Dermis blood vessel endothelial cell (primary cell): ENCODE measurements around the gene C11orf58. TPM values are rescaled to one million over a fixed set of nuclear protein-coding genes. Genes with fewer than 3 reads are reported as not detected.
A peak's percentile ranks its signal among the peaks of the same experiment; 100 is the strongest.

Experiments
- DNase-seq: peaks from one replicate; pipeline ENCODE4 v3.0.0; 2010
- total RNA-seq: library from RNA; depleted of rRNA; stranded (reverse); fragments of >200 nt; gene quantifications from 2 replicates; pipeline ENCODE4 v1.2.3, GENCODE V29; 2014

The C11orf58 gene
- 210 and 259 TPM in 2 replicates for total RNA-seq

DNA sequence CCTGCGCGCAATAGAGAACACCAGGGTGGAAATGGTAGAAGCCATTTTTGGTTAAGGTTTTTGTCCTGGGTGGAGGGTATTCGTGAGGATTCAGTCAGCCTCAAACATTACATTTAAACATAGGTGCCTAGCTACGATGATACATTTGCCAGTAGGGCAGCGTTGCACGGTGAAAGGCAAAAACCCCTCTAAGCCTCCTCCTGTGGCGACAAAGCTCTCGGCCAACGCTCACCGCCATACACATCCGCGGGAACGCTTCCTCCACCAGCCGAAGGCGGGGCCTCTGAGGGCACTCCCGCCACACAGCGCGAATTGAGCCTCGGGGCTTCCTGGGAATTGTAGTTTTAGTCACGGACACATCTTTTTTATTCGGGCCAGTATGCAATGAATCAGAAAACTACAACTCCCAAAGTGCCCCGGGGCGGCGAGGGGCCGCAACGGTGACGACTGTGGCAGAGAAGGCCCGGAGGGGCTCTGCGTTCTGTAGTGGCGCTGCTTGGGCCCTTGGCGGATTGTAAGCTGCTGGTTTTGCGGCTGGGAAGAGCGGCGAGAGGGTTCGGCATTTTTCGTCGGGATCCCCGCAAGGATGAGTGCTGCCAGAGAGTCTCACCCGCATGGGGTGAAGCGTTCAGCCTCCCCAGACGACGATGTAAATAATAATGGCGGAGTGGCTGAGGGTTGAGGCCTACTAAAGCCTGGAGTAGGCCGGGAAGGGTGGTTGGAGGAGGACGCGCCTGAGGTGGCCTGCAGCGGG lies at the start of gene C11orf58:
TSS of gene C11orf58 (plus strand) at position 455 of the 754 bp plus-strand sequence. CDS start at position 587, 132 bp downstream.
- peak; percentile 98 for DNase-seq

DNA sequence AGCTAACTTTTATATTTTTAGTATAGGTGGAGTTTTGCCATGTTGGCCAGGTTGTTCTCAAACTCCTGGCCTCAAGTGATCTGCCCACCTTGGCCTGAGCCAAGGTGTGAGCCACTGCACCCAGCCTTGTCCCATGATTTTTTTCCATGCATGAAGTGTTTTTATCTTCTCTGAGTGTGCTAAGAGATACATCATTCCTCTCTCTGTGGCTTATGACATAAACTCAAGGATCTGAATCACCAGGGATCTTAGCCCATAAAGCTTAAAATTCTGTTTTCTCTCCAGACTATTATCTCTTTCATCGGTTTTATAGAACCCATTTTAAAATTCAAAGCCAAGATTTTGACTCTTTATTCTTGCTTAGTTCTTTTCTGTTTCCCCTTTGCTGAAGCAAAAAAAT lies 48.4 kb upstream of the C11orf58 start:
- DNase-seq, result no peak

DNA sequence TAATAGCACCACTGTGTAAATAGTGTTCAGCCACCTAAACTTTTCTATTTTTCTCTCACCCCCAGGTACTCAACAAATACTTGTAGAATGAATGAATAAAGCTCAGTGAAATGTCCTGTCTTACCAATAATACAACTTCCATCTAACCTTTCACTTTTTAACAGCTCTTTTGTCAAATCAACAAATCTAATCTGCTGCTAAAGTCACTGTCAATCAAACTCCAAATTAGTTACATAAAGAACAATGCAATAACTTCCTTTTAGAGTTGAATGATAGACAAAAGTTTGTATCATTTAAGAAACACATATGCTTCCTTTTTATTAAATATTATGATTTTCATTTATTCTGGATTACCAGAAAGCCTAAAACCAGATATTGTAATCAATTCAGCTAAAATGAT lies 34.7 kb upstream of the C11orf58 start:
- DNase-seq, result no peak

DNA sequence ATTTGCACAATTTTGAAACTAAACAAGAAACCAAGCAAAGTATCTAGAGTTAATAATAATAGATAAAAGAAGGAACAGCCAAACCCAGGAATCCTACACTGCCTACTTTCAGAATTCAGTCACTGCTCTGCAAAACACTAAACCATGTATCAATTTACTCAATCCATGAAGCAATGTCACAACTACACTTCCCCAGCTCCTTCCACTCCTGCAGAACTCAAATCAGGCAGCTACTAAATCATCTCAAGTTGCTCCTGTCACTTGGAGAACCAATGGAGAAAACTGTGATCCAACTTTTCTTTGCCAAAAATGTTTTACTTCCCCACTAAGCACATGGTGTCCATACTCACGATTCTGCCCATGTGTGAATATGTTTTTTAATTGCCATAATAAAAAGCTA lies 24.9 kb upstream of the C11orf58 start:
- no peak for DNase-seq

DNA sequence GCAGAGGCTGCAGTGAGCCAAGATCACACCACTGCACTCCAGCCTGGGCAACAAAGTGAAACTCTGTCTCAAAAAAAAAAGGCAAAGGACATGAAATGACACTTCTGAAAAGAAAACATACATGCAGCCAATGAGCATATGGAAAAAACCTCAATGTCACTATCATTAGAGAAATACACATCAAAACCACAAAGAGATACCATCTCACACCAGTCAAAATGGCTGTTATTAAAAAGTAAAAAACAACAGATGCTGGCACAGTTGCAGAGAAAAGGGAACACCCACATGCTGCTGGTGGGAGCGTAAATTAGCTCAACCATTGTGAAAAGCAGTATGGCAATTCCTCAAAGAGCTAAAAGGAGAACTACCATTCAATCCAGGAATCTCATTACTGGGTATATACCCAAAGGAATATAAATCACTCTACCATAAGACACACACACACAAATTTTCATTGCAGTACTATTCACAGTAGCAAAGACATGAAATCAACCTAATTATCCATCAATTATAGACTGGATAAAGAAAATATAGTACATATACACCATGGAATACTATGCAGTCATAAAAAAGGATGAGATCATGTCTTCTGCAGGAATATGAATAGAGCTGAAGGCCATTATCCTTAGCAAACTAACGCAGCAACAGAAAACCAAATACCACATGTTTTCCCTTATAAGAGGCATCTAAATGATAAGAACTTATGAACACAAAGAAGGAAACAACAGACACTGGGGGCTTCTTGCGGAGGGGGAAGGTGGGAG lies 15.7 kb upstream of the C11orf58 start:
- no peak for DNase-seq

DNA sequence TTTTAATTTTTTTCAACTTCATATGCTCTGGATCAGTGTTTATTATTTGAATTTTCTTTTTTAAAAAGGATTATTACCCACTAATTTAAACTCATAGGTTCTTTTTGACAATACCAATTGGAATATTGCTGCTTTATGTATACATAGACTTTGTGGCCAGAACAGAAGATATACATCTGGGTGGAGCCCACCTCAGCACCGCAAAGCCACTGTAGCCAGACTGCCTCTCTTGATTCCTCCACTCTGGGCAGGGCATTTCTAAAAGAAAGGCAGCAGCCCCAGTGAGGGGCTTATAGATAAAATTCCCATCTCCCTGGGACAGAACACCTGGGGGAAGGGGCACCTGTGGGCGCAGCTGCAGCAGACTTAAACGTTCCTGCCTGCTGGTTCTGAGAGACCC lies 10.6 kb upstream of the C11orf58 start:
- DNase-seq, result no peak

DNA sequence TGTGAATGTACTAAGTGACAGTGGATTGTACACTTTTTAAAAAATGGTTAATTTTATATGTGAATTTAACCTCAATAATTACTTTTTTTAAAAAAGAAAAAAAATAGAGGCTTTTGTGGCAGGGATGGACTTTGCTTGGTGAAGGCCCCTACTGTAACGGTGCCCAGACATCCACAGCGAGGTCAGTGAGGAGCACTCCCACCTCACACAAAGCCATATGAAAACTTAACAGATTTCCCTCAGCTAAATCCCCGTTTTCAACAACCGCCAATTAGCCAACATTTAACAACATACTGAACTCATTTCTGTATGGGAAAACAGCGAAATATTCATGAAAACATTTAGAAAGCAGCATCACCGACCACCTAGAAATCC lies 642 bp upstream of the C11orf58 start:
- DNase-seq, result no peak

DNA sequence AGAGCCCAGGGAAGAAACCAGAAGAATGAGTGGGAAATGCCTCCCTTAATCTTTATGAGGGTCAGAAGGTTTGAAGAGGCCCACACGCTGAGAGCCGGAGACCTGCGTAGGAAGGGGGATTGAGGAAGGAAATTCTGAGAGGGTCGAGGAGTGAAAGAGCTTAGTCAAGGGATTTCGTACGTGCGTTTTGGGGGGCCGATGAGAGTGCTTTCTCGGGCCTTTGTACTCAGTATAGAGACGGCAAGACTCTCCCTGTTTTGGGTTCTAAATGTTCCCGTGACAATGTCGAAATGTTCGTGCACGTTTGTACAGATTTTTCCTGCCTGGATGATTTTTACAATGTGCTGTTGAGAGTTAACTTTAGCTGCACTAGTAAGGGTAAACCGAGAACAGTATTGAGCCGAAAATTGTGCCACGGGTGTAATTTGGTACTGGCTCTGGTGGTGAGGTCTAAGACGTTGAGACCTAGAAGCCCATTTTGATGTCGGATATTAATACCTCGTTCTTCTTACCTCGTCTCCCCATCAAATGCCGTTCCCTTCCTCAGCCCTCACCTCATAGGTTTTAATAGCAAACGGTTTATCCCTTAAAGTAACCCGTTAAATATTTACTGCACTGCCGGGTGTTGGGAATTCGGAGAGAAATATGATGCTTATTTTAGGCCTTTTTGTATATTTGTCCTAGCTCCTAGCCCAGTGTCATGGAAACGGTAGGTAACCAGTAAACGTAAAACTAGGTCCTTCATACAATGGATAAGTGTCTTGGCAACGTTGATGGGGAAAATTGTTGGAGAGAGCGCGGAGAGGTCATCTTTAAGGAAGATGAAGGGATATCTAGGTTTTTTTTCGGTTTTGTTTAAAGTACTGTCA lies 734 bp downstream of the C11orf58 start:
- DNase-seq, result peak; percentile 59

DNA sequence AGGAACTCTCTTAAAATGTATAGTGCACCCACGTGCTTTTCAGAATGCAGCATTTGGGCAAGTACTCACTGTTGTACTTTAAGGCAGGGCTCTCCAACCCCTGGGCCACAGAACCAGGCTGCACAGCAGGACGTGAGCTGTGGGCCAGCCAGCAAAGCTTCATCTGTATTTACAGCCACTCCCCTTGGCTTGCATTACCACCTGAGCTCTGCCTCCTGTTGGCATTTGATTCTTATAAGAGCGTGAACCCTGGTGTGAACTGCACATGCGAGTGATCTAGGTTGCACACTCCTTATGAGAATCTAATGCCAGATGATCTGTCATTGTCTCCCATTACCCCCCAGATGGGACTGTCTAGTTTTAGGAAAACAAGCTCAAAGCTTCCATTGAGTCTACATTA lies 3.0 kb downstream of the C11orf58 start:
- DNase-seq, result no peak

DNA sequence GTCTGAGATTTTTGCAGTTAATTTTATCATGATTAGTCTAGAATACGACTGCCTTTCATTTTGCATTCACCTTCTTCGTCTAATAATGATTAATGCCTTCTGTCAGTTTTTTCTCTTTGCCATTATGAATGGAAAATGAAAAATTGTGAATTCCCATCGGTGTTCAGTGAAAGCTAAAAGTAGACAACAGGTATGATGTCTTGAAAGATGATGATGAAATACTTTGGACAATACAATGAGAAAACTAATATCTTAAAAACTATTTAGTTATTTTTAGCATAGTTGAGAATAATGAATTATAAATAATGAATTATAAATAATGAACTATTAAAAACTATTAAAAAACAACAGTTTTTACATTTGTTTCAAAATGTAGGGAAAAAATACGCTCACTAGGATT lies 5.0 kb downstream of the C11orf58 start:
- DNase-seq, result no peak

DNA sequence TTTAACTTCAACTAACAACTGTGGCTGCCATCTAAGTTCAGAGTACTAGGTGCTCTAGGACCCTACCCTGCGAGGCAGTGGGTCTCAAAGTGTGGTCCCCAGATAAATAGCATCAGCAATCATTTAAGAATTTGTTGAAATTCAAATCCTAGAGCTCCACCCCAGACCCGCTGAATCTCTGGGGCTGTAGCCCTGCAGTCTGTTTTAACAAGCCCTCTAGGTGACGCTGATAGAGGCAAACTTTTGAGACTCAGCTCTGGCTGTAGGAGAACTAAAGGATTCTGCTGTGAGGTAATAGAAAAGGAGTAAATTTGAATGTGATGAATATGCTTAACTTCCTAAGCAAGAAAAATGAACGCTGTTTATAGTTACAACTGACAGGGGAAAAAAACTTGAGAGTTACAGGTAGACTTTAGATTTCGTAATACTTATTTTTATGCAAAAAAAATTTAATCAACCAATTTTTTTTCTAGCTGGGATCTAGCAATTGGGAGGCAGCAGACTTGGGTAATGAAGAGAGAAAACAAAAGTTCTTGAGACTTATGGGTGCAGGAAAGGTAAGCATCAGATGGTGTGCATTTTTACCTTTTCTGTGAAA lies 5.8 kb downstream of the C11orf58 start:
- no peak for DNase-seq

DNA sequence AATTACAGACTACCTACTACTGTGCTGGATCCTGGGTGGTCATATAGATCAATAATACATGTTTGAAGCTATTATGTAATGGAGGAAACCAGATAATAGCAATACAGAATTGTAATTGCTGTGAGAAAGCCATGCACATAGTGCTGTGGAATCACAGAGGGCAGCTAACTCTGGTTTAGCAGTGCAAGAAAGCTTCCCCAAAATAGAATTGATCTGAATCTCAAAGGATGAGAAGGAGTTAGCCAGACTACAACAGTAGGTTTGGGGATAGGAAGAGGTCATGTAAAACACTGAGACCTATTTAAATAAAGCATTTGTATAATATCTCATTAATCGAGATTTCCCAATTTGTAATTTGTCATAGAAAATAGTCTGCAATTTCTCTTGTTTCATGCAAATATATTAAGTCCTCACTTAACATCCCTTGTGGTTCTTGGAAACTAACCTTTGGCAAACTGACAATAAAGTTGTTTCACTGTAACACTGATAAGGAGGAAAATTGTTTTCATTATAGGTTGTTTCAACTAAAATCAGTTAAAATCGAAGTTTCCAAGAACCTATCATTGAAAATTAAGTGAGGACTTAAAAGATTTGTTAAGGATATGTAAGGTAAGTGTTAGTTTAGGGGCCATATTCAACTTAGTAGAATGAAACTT lies 7.6 kb downstream of the C11orf58 start:
- DNase-seq, result no peak

DNA sequence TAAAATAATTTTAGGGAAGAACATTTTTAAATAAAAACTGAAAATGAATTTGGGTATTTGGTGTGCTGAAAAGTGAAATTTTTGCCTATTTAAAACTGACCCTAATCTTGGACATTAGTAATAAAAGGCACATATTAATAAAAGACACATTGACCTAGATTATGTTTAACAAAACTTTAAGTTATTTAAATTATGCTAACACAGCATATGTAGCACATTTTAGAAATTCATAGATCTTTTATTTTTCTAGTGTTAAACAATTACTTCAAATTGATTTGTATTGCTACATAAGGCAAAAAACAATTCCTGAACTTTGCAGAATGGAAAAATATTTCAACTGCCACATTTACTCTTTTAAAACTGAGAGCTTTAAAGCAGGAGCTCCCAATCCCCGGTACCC lies 10.6 kb downstream of the C11orf58 start:
- DNase-seq, result no peak

DNA sequence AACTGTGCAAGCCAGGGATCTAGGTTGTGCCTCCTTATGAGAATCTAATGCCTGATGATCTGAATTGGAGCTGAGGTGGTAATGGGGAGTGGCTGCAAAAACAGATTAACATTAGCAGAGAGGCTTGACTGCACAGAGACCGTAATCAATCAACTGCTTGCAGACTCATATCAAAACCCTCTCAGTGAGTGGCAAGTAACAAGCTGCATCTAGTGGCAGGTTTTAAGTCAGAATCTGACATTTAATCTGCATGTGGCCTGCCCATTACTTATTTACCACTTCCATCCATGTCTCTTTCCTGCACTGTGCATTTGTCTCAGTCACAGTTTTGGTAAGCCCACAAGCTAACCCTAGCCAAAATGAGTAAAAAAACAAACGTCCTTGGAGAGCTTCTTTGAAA lies 11.2 kb downstream of the C11orf58 start:
- no peak for DNase-seq

DNA sequence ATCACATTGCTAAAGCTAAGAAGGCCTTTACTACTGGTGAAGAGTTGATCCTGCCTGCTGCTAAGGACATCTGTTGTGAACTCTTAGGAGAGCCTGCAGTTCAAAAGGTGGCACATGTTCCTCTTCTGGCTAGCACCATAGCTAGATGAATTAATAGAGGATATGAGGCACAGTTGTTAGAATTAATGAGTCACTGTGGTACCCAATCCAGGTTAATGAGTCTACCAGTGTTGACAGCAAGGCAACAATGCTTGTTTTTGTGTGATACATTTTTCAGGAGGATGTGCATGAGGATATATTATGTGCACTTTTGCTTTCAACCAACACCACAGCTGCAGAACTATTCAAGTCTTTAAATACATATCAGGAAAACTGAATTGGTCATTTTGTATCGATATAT lies 12.0 kb downstream of the C11orf58 start:
- no peak for DNase-seq

DNA sequence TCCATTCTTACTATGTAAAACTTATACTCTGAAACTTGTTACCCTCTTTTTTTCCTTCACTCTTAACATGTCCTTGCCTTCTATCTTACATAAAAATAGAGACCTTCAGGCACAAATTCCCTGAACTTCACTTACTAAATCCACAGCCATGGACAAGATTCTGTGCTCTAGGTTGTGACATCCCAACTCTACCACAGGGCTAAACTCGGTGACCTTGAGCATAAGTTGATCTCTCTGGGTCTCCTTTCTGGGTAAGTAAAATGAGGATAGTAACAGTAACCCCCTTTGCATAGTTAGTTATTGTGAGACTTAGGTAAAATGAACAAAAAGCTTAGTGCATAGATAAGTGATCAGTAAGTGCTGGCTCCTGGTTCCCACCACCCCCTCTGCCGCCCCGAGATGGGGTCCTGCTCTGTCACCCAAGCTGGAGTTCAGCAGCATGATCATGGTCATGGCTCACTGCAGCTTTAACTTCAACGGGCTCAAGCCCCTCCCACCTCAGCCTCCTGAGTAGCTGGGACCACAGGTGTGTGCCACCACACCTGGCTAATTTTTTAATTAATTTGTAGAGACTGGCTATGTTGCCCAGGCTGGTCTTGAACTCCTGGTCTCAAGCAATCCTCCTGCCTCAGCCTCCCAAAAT lies 20.1 kb downstream of the C11orf58 start:
- DNase-seq, result no peak

DNA sequence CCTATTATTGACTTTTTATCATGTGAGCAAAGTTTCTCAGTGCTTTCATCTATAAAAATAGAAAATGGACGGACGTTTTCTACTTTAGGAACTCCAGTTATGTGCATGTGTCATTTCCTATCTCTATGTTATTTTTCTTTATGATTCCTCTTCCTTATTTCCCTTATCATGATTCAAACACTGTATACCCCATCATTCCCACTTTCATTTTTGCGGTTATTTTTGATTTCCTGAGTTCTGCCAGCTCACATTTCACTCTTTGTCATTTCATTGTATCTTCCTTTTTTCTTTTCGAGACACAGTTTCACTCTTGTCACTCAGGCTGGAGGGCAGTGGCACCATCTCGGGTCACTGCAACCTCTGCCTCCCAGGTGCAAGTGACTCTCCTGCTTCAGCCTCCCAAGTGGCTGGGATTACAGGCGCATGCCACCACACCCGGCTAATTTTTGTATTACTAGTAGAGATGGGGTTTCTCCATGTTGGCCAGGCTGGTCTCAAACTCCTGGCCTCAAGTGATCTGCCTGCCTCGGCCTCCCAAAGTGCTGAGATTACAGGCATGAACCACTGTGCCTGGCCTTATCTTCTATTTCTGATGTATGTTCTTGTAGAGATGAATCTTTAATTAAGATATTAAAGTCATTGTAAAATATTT lies 21.5 kb downstream of the C11orf58 start:
- DNase-seq, result peak; percentile 38

DNA sequence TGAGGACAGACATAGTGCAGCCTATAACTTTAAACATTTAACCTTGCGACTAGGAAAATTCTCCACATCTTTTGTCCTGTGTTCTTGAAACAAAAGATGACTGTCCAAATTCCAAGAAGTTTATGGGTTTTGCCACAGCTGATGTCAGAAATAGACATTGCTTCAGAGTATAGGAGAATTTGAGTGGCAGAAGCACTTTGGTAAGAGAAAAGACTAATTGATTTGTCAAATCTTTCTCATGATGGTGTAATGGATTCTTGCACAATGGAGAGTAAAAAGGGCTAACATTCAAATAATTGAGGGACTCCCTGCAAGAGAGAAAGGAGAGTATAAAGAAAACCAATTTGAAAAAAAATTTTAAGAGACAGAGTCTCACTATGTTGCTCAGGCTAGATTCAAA lies 25.3 kb downstream of the C11orf58 start:
- DNase-seq, result no peak

DNA sequence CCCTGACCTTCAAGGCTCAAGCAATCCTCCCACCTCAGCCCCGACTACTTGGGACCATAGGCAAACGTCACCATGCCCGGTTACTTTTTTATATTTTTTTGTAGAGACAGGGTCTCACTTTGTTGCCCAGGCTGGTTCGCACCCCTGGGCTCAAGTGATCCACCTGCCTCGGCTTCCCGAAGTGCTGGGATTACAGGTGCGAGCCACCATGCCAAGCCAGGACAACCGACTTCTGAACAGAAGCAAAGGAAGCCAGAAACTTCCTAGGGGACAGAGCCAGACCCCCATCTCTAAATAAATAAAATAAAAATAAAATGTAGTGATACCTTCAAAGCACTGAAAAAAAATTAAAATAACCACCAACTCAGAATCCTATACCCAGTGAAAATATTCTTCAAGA lies 26.4 kb downstream of the C11orf58 start:
- DNase-seq, result no peak

DNA sequence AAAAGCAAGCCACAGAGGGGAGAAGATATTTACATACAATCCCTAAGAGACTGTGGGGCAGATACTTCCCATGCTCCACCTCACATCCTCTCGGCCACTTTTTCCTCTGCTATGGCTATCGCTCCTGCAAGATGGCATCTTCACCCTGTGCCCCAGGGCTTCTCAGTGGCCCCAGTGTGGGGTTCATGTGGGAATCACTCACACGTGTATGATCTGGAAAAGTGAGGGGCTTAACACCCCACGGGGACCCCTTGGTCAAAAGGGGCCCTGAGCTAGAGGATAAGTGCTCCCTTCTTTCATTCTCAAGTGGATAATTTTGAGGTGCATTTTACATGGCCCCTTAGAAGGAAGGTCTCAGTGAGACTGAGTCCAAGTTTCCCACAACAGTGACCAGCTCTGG lies 28.7 kb downstream of the C11orf58 start:
- DNase-seq, result no peak

DNA sequence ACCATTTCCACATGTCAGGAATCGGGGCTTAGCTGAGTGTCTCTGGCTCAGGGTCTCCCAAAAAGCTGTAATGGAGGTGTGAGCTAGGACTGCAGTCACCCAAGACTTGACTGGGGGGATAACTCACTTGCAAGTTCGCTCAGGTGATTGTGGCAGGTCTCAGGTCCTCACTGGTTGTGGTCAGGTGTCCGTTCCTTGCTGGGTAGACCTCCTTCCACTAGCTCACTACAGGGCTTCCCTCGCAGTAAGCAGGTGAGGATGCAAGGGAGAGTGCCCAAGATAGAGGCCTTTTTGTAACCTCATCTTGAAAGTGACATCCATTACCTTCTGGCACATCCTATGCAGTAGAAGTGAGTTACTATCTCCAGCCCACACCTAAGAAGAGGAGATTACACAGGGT lies 29.5 kb downstream of the C11orf58 start:
- no peak for DNase-seq
